Parathyroid adenoma (tissue), 2 donors: ENCODE measurements around the gene SLC2A4.
"Not testable (repeated sequence)": the region's sequence is repeated elsewhere in the genome, so short reads cannot be mapped to it uniquely, and the experiment has no call there.

ENCODE experiments used
- H2AFZ ChIP-seq: fragments of 300-600 bp; sonication (generic); one replicate; pipeline ENCODE4 v1.7.0; 2017; ENCODE audit warnings: antibody characterized with exemption, mild to moderate bottlenecking
- H3K27ac ChIP-seq: fragments of 300-600 bp; sonication (generic); one replicate; pipeline ENCODE4 v1.7.0; 2017
- H3K27me3 ChIP-seq: fragments of 300-600 bp; sonication (generic); one replicate; pipeline ENCODE4 v1.7.0; 2017; ENCODE audit warnings: low read length; ENCODE audit not compliant: control insufficient read depth, insufficient read depth
- H3K36me3 ChIP-seq: fragments of 300-600 bp; sonication (generic); one replicate; pipeline ENCODE4 v1.7.0; 2017; ENCODE audit warnings: low read length; ENCODE audit not compliant: control insufficient read depth, insufficient read depth
- H3K4me1 ChIP-seq: fragments of 300-600 bp; sonication (generic); one replicate; pipeline ENCODE4 v1.7.0; 2017; ENCODE audit warnings: control low read depth
- H3K4me2 ChIP-seq: fragments of 300-600 bp; sonication (generic); one replicate; pipeline ENCODE4 v1.7.0; 2017; ENCODE audit warnings: low read length
- H3K4me3 ChIP-seq: fragments of 300-600 bp; sonication (generic); one replicate; pipeline ENCODE4 v1.7.0; 2017; ENCODE audit warnings: low read depth, low read length
- H3K79me2 ChIP-seq: fragments of 300-600 bp; sonication (generic); one replicate; pipeline ENCODE4 v1.7.0; 2017; ENCODE audit warnings: control low read depth
- H3K9ac ChIP-seq: fragments of 300-600 bp; sonication (generic); one replicate; pipeline ENCODE4 v1.7.0; 2017; ENCODE audit warnings: mild to moderate bottlenecking
- H3K9me3 ChIP-seq: fragments of 300-600 bp; sonication (generic); one replicate; pipeline ENCODE4 v1.7.0; 2017; ENCODE audit warnings: low read length; ENCODE audit not compliant: control insufficient read depth
- CTCF ChIP-seq: fragments of 300-600 bp; sonication (generic); IDR thresholded peaks from one replicate; pipeline ENCODE4 v1.7.0; 2017; ENCODE audit warnings: antibody characterized with exemption, mild to moderate bottlenecking
- donor health status: primary hyperparathyroidism.

The SLC2A4 gene

GRCh38 chr17:7241783-7242716, 39.5 kb upstream of the SLC2A4 start, which contains the start of gene GABARAP:
TSS of gene GABARAP (minus strand) at chr17:7242449. CDS start at chr17:7242330, 119 bp downstream.
- H3K27me3 ChIP-seq, result no peaks in the 10 kb centered on the region
- H3K9me3 ChIP-seq, result no peaks in the 10 kb centered on the region
- peak within 1 kb of the TSS; percentile 94 for H3K4me3 ChIP-seq
- peaks cover 17% of the 10 kb centered on the region for H3K4me1 ChIP-seq
- H3K4me2 ChIP-seq, result peak within 1 kb of the TSS; percentile 98
- no peaks in the 10 kb centered on the region for H3K36me3 ChIP-seq
- peak within 1 kb of the TSS; percentile 82 for H3K9ac ChIP-seq
- no peak for TF ChIP-seq CTCF
- H2AFZ ChIP-seq, result peak within 1 kb of the TSS; percentile 81
- H3K27ac ChIP-seq, result peak within 1 kb of the TSS; percentile 94
- peaks cover 7% of the 10 kb centered on the region for H3K79me2 ChIP-seq

- Histone ChIP-seq H3K9ac (peak overlapping the region; percentile 33), H3K4me2 (peak overlapping the region; percentile 98), H3K27ac (peak overlapping the region; percentile 94), H2AFZ (peak overlapping the region; percentile 81), H3K36me3 (no peaks in the 10 kb centered on the region), H3K4me1 (peaks cover 17% of the 10 kb centered on the region), H3K9me3 (no peaks in the 10 kb centered on the region), H3K4me3 (peak overlapping the region; percentile 94), H3K27me3 (no peaks in the 10 kb centered on the region), H3K79me2 (peaks cover 15% of the 10 kb centered on the region)
- TF ChIP-seq CTCF, result peak; percentile 11
These were observed 38.6 kb upstream of the SLC2A4 start for GRCh38 chr17:7242717-7243452.

GRCh38 chr17:7243453-7243729, 38.1 kb upstream of the SLC2A4 start:
- no peaks in the 10 kb centered on the region for H3K36me3 ChIP-seq
- no peak overlapping the region for H3K9ac ChIP-seq
- peaks cover 17% of the 10 kb centered on the region for H3K4me1 ChIP-seq
- TF ChIP-seq CTCF, result no peak
- peak overlapping the region; percentile 98 for H3K4me2 ChIP-seq
- H2AFZ ChIP-seq, result peak overlapping the region; percentile 81
- H3K27me3 ChIP-seq, result no peaks in the 10 kb centered on the region
- H3K9me3 ChIP-seq, result no peaks in the 10 kb centered on the region
- peaks cover 16% of the 10 kb centered on the region for H3K79me2 ChIP-seq
- peak overlapping the region; percentile 94 for H3K4me3 ChIP-seq
- peak overlapping the region; percentile 94 for H3K27ac ChIP-seq

- H3K4me2 ChIP-seq, H3K36me3 ChIP-seq, H3K9ac ChIP-seq, H3K9me3 ChIP-seq, H3K27me3 ChIP-seq, H2AFZ ChIP-seq: not testable (repeated sequence)
- peak overlapping the region; percentile 94 for H3K27ac ChIP-seq
- peaks cover 20% of the 10 kb centered on the region for H3K79me2 ChIP-seq
- H3K4me3 ChIP-seq, result peak overlapping the region; percentile 94
- peaks cover 19% of the 10 kb centered on the region for H3K4me1 ChIP-seq
These were observed 37.7 kb upstream of the SLC2A4 start for GRCh38 chr17:7243838-7244237.

- no peak overlapping the region for H2AFZ ChIP-seq
- no peak overlapping the region for H3K27ac ChIP-seq
- no peak overlapping the region for H3K4me3 ChIP-seq
- no peak for TF ChIP-seq CTCF
- H3K79me2 ChIP-seq, result peaks cover 39% of the 10 kb centered on the region
- H3K36me3 ChIP-seq, result no peaks in the 10 kb centered on the region
- peaks cover 19% of the 10 kb centered on the region for H3K4me1 ChIP-seq
- no peak overlapping the region for H3K4me2 ChIP-seq
- H3K9ac ChIP-seq, result no peak overlapping the region
- no peaks in the 10 kb centered on the region for H3K9me3 ChIP-seq
- H3K27me3 ChIP-seq, result no peaks in the 10 kb centered on the region
These were observed 34.7 kb upstream of the SLC2A4 start for GRCh38 chr17:7246779-7247178.
